Brain pericyte (primary cell): Measurements from ENCODE around the gene CEBPE.

Experiments
- DNase-seq: peaks from one replicate; pipeline ENCODE4 v3.0.0-alpha.2; 2012; ENCODE audit warnings: low read depth, low spot score

The CEBPE gene

DNA sequence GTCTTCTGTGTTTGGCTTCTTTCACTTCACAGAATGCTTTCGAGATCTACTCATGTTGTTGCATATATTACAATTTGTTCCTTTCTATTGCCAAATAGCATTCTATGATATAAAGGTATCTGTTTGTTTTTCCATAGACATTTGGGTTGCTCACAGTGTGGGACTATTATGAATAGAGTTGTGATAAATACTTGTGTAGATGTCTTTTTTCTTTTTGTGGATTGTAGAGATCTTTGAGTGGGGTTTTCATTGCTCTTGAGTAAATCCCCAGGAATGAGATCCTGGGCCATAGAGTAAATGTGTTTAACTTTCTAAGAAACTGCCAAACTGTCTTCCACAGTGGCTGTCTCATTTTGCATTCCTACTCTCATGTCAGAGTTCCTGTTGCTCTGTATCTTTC is 24.9 kb upstream of the CEBPE start:
- no peak for DNase-seq

DNA sequence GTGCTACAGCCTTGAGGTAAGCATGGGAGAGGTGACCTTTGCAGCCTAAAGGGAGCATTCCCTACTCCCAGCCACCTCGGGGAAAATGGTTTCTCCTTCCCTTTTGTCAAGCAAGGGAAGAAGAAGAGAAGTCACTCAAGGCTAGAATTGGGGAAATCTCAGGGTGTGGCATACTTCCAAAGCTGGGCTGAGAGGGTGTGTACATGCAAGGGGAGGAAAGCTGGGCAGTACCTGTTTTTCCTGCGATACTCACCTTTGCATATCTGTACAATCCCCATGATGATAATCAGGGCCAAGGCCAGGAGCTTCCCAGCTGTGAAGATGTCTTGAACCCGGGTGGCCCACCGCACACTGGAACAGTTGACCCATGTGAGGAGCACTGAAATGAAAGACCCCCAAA is 23.8 kb upstream of the CEBPE start:
- DNase-seq, result no peak

DNA sequence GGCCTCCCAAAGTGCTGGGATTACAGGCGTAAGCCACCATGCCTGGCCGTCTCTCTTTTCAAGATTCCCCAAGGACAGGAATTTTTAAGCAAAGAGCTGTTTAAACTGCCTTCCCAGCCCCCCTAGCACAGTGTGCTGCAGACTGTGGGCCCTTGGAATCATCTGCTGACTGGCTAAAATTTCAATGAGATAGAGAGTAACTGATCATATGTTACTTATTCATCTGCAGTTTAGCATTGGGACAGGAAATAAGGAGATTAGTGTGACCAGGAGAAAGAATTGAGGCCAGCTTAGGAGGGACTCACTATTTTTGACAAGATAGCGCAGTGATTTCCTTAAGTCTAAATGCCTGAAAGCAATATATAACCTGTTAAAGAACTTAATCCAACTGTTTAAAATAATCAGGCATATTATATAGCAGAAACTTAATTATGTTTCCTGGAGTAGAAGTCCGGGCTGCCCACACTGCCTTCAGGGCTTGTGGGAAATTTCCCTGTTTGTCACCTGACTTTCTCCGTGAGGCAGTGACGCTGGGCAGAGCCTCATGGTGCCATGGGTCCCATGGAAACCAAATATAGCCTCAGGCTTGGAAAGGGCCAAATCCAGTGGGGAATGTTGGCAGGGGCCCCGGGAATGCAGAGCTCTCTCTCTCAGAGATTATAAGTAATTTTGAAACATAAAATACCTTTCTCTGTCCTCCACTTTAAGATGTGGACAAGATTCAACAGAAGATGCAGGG is 22.8 kb upstream of the CEBPE start:
- DNase-seq, result no peak

DNA sequence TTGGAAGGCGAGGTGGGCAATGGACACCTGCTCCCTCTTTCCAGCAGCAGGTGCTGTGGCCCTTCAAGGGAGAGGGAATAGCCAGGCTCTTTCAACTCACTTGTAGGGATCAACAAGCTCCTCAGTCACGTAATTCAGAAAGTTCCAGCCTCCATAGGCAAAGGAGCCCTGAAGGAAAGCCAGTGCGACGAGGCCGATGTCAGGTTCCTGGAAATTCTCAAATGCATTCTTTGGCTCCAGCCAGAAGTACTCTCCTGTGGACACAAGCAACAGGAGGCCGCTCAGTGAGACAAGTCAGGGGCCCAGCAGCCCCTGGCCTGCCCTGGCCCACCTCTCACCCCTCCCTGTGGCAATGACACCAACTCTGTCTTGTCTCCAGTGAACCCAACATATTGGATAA is 21.3 kb upstream of the CEBPE start:
- no peak for DNase-seq

DNA sequence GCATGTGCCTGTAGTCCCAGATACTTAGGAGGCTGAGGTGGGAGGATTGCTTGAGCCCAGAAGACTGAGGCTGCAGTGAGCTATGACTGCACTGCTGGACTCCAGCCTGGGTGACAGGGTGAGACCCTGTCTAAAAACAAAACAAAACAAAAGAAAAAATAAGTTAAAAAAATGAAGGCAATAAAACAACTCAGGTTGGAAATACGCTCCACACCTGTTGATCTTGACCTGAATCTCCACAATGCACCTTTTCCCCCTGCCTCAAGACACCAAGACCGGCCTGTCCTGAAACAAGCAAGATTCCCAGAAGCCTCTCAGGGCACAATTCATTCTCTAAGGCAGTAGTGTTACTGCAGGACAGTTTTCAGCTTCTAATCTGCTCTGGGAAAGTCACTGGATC is 20.8 kb upstream of the CEBPE start:
- DNase-seq, result no peak

DNA sequence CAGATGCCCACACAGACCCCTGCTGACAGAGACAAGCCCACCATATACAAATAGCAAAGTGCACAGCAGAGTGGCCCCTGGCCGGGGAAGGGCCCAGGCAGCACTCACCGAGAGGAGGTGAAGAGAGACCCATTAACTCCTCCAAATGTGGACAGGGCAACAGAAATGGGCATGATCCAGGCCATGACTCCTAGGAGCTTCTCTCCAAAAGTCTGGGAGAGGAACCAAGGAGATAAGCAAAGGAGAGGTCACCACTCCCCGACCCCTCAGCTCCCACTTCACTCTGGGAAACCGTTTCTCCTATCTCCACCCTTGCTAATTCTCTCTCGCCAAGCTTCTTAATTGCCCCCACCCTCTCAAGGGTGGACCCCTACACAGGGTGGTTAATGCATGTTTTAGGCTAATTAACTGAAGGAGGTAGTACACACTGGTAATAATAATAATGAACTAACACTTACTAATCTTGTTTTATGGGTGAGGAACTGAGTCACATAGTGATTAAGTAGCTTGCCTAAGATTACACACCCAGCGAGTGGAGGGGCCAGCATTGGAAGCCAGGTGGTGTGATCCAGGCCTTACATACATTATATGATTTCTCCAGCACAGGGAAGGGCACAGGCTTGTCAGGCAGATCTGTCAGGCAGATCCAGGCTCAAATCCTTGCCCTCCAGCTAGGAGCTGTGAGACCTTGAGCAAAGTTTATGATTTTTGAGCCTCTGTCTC is 18.9 kb upstream of the CEBPE start:
- DNase-seq, result no peak

DNA sequence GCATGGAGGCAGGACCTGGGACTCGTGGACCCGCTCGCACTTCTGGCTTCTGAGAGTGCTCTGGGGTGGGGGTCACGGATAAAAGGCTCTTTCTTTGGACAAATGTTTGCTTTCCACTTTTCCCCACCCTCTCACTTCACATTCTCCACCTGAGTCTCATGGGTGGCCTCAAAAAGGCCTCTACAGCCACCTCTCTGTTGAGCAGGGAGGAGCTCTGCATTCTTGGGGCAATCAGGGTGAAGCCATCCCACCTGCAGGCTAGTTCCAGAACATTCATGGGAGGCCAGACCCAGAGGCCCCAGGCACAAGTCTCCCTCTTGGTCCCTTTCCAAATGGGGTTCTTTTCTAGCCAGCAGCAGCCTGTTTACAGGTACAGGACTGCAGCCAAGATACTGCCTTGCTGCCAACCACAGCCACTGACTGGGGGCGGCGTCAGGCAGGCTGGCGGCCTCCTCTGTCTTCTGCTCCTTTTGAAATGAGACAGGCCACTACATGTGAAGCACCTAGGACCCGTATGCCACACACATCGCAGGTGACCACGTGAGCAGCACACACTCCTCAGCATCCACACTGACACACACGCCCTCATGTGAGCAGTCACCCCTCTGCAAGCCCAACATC is 18.2 kb upstream of the CEBPE start:
- no peak for DNase-seq

DNA sequence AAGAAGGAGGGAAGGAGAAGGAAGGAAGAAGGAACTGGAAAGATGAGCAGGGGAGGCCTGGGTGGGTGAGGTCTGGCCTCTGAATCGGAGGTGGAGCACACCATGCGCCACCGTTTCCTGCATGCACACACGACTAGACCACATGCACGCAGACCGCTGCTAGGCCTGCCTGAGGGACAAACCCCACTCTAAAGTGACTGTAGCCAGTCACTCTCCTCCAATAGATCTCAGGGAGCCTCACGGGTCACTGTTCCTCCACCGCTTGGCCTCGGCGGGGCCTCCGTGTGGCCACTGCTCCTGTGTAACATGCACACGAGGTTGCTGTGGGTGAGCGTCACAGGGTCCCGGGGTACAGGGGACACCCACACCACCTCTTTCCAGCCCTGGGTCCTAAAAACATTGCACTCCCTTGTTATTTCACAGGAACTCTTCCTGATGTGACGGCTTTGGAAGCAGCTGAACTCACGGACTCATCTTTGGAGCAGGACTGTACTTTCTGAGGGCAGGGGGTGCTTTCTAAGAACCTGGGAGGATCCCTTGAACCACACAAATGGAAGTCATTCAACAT is 17.6 kb upstream of the CEBPE start:
- no peak for DNase-seq

DNA sequence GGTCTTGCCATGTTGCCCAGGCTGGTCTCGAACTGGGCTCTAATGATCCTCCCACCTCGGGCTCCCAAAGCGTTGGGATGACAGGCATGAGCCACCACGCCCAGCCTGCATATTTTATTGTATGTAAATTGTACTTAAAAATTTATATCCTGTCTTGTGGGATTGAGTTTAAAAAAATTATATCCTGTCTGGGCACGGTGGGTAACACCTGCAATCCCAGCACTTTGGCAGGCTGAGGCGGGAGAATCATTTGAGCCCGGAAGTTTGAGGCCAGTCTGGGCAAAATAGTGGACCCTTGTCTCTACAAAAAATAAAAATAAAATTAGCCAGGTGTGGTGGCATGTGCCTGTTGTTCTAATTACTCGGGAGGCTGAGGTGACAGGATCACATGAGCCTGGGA is 13.9 kb upstream of the CEBPE start:
- no peak for DNase-seq

DNA sequence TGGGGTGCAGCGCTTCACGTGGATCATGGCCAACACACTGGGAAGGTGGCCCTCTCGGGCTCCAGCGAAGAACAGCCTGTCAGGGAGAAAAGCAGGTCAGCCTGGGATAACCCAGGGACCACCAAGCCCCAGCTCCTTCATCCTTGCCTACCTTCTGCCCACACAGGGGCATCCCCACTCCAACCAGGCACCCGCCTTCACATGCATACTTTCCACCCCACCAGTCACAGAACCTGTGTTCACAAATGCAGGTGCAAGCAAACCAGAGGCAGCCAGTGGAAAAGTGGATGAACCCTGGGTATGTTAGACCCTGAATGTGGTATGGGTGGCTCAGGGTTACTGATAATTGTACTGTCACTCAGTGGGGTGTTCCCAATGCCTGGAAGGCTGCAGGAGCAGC is 12.4 kb upstream of the CEBPE start:
- no peak for DNase-seq

DNA sequence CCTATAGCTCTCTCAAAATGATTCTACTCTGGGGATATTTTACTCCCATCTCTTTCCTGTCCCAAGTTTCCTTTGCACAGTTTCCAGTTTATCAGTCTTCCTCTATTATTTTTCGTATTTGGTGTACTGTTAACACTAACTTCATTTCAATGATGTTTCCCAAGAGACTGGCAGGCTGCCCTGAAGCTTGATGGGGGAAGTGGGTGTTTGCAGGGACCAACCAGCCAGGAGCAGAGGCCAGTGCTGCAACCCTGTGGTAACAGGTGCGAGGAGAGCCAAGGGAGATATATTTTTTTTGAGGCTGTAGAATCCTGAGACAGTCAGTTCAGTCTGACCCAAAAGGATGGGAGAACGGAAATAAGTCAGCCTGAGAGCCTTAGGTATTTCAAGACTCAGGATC is 11.8 kb upstream of the CEBPE start:
- no peak for DNase-seq

DNA sequence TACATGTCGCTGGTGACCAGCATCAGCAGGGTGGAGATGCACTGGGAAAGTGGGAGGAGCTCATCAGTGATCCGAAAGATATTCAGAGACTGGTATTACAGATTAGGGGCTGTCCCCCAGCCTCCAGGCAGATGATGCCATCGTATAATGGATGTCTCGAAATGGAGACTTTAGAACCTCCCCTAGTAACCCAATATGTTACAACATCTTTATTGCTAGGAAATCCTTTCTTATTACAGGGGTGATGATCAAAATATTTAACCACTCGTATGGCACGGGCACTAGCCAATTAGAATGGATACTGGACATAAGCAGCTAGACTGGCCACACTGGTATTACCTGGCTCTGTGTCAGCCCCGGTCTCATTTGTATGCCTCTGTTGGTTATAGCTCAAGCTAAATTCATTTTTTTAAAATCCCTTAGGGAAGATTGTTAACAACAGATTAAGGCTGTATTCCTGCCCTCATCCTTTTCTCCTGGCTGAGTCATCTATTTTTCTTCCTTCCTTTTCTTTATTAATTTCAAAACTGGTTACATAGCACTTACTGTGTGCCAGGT is 10.8 kb upstream of the CEBPE start:
- no peak for DNase-seq

DNA sequence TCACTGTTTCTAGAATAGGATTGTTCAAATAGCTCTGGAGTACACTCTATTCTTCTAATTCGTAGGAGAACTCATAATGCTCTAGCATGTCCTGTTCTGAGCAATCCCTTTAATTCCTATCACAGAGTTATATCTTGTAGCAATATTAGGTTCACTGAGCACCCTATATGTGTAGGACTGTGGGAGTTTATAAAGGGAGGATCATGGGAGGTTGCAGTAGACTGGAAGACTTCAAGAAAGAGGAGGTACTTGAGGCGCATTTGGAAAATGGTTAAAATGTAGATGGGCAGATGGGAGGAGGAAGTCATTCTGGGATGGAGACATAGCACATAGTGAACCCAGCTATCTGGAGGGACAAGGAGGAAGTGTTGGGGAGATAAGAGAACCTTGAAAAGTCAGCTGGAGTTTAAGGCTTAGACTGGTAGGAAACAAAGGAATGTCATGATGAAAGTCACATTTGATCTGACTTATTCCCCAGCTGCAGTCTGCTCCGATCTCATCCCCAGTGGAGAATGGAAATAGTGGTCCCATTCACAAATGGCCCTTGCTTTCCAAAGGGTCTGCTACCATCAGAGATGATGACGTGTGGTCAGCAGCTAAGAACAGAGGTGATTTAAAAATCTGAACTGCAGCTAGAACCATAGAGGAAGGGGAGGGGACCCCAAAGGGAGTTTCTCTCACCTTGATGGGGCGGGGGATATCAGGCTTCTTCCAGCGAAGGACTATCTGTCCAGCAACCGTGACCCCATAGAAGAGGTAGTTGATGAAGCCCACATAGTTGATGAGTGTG is 10.1 kb upstream of the CEBPE start:
- no peak for DNase-seq

DNA sequence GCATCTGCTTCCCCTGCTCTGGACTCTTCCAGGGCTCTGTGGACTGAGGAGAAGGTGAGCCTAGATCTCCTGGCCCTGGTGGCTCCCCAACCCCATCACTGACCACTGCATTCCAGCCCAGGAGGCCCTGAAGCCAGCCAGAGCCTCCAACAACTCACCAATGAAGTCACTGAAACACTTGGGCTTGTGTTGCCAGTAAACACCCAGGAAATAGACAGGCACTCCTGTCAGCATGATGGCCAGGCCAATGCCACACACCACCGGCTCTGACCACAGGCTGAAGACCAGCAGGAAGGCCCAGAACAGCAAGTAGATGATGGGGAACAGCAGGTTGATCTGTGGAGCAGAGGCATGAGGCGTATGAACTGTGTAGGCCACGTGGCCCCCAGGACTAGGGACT is 8.8 kb upstream of the CEBPE start:
- DNase-seq, result no peak

DNA sequence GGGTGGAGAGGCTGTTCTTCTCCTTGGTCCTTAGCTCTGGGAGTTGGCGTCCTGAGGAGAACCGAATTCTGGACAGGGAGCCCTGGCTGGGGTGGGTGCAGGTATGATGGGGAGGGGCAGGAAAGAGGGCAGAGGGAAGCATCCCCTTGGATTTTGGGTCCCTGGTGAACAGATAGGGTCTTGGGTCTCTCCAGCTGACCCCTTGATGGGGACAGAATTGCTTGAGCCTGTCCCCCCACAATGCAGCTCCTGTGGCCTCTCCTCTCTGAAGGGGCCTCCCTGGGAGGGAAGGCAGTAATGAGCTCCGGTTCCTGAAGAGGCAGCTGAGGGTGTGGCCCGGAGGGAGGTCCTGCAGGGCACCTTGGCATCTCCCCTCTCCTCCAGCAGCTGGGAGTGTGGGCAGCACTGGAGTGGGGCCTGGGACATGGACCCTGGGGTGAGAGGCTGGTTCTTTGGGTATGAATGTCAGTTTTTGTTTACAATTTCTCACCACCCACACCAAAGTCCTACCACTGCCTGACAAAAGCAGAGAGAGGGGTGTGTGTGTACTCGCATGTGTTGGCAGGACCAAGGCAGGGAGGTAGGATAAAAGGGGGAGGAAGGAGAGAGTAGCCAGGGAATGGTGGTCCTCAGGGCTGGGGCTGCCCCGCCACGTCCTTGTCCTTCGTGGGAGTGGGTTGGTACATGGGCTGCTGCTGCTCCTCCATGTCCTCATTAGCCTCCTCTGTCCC is 7.7 kb upstream of the CEBPE start:
- DNase-seq, result no peak

DNA sequence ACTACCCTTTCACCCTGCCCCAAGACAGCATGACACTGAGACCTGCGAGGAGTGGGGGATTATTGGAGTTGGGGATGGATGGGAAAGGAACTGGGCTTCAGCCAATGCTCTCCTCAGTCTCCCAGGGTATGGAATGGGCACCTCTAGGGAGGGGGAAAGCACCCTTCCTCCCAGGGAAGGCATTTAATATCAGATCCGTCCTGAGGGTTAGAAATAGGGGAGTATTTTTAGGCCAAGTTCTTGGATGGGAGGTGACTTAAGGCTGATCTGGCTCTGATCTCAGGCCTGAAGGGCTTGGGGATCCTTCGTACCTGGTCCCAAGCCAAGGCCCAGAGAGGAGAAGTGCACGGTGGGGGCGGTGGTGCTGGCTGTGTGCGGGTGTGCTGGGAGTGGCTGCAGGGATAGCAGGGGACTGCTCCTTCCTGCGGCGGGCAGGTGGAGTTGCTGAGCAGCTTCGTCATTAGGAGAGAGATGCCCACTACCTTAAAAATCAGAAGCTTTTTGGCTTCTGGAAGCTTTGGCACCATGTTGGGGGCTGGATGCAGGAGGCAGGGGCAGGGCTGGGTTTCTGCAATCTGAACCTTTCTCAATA is 7.0 kb upstream of the CEBPE start:
- no peak for DNase-seq

DNA sequence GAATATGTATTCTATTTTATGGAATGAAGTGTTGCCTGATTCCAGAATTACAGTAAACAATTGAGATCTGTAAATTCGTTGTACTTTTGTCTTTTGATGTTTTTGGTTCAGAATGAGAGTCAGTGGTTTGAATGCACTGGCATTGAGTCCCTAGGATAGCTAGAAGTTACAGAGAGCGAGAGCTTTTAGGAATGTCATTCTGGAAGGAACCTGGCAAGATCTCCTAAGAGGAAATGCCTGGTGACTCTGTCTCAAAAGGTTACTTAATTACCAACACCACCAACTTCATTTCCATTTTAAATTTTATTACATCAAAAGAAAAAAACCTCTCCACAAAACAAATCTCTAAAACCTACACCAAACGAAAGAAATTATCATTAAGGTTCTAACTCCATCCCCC is 6.0 kb upstream of the CEBPE start:
- no peak for DNase-seq

DNA sequence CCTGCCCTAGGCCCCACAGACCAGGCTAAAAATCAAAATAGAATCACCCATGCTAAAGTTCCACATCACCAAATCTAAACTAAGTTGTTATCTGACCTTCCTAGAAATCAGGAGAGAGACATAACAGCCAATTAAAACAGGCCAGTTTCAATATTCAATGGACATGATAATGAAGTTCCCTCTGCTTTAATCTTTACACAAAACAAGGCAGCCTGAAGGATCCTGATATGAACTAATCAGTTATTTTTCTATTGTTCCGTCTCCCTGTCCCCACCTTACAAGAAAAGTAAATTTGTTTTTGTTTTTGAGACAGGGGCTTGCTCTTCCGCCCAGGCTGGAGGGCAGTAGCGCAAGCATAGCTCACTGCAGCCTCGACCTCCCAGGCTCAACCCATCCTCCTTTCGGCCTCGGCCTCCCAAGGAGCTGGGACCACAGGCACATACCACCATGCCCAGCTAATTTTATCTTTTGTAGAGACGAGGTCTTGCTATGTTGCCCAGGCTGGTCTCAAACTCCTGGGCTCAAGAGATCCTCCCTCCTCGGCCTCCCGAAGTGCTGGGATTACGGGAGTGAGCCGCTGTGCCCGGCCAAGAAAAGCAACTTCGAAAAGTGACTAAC is 5.4 kb upstream of the CEBPE start:
- DNase-seq, result no peak

DNA sequence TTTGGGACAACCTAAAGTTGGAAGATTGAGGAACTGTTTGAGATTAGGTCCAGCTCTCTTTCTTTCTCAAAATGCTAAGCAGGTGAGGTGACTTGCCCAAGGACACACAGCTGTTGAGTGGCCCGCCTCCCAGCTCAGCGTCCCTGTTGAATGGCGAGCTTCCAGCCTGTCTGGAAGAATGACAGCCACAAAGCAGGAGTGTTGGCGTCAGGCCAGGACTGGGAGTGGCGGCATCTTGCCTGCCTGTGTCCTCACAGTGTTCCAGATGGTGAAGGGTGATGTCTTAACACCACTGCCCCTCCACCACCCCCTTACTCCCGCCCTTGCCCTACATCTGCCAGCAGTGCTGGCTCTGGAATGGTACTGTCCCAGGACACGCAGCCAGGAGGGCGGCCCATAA is 4.4 kb upstream of the CEBPE start:
- no peak for DNase-seq

DNA sequence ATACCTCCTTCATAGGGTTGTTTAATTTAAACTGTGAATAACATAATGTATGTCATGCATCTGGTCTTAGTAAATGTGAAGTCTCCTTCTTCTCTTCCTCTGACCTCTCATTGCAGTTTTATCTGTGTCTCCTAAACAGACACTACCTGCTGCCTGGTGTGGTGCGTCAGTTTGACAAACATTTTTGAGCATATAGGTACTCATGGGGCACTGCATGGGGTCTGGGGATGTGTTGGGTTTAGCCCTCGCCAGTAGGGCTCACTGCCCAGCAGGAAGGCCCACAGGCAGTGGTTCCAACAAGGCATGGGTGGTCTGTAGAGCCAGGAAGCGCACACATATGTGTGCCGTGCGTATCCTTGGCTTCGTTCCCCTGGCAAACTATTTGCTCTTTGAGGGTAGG is 3.0 kb upstream of the CEBPE start:
- no peak for DNase-seq
